ENCODE measurements around the gene NOS2.
"Not testable (repeated sequence)": the region's sequence is repeated elsewhere in the genome, so short reads cannot be mapped to it uniquely, and the experiment has no call there.

The NOS2 gene

DNA sequence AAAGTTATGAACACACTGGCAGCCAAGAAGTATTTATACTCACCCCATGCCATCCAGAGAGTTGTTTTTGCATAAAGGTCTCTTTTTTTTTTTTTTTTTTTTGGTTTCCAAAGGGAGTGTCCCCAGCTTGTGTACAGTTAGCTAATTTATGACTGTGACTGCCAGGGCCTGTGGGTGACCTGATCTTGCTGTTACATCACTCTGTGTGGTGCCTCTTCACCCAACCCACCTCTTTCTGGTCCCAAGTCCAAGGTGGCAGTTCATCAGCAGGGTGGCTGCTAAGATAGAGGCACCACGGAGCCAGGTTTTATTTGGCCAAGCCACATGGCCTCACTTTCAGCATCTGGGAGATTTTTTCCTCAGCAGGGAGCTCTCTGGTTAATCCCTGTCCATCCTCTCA lies at the start of gene NOS2:
Gene NOS2, minus strand, starts transcription at position 8 of the 400 bp plus-strand sequence. CDS start 1,720 bp downstream, outside the sequence.
- TF ChIP-seq EZH2 (IDR thresholded peaks at IDR 0.05; ENCODE audit: borderline replicate concordance, low read length) = no peak
- TF ChIP-seq CTCF (IDR thresholded peaks at IDR 0.05; ENCODE audit: low read length) = no peak
- no peaks in the 10 kb centered on the region for H3K79me2 ChIP-seq (ENCODE audit: insufficient read depth, low read length)
- H2AFZ ChIP-seq (ENCODE audit: low read length) = no peak within 1 kb of the TSS
- H3K9me2 ChIP-seq (ENCODE audit: low read depth, low read length) = no peaks in the 10 kb centered on the region
- no peaks in the 10 kb centered on the region for H3K9me3 ChIP-seq (ENCODE audit: low read length)
- H3K27ac ChIP-seq (ENCODE audit: low read depth, low read length, poor library complexity, severe bottlenecking) = no peak within 1 kb of the TSS
- H3K4me3 ChIP-seq (ENCODE audit: low read depth, low read length, poor library complexity, severe bottlenecking) = no peak within 1 kb of the TSS
- H3K9ac ChIP-seq (ENCODE audit: low read length) = no peak within 1 kb of the TSS
- no peaks in the 10 kb centered on the region for H4K20me1 ChIP-seq (ENCODE audit: insufficient read depth, low read length)
- no peaks in the 10 kb centered on the region for H3F3A ChIP-seq (ENCODE audit: insufficient read depth, low read length)
- H3K36me3 ChIP-seq (ENCODE audit: insufficient read depth, low read length) = no peaks in the 10 kb centered on the region
- no peaks in the 10 kb centered on the region for H3K27me3 ChIP-seq (ENCODE audit: insufficient read depth, low read length)
- H3K4me2 ChIP-seq (ENCODE audit: low read length) = no peak within 1 kb of the TSS
- peaks cover 1% of the 10 kb centered on the region for H3K4me1 ChIP-seq (ENCODE audit: insufficient read depth, low read length, severe bottlenecking)

- H3K4me3 ChIP-seq (ENCODE audit: low read depth, low read length, poor library complexity, severe bottlenecking) = no peak overlapping the region
- no peaks in the 10 kb centered on the region for H3K27me3 ChIP-seq (ENCODE audit: insufficient read depth, low read length)
- H3K36me3 ChIP-seq (ENCODE audit: insufficient read depth, low read length) = no peaks in the 10 kb centered on the region
- H3K4me2 ChIP-seq (ENCODE audit: low read length) = no peak overlapping the region
- H3K9me3 ChIP-seq (ENCODE audit: low read length) = no peaks in the 10 kb centered on the region
- TF ChIP-seq CTCF (IDR thresholded peaks at IDR 0.05; ENCODE audit: low read length) (no peak), EZH2 (IDR thresholded peaks at IDR 0.05; ENCODE audit: borderline replicate concordance, low read length) (no peak)
- no peaks in the 10 kb centered on the region for H3F3A ChIP-seq (ENCODE audit: insufficient read depth, low read length)
- no peaks in the 10 kb centered on the region for H3K79me2 ChIP-seq (ENCODE audit: insufficient read depth, low read length)
- no peaks in the 10 kb centered on the region for H4K20me1 ChIP-seq (ENCODE audit: insufficient read depth, low read length)
- no peak overlapping the region for H3K27ac ChIP-seq (ENCODE audit: low read depth, low read length, poor library complexity, severe bottlenecking)
- H3K9me2 ChIP-seq (ENCODE audit: low read depth, low read length) = no peaks in the 10 kb centered on the region
- H3K4me1 ChIP-seq (ENCODE audit: insufficient read depth, low read length, severe bottlenecking) = no peaks in the 10 kb centered on the region
- no peak overlapping the region for H3K9ac ChIP-seq (ENCODE audit: low read length)
- no peak overlapping the region for H2AFZ ChIP-seq (ENCODE audit: low read length)
These were observed 49.3 kb upstream of the NOS2 start for GRCh38 chr17:27849474-27850185.

DNA sequence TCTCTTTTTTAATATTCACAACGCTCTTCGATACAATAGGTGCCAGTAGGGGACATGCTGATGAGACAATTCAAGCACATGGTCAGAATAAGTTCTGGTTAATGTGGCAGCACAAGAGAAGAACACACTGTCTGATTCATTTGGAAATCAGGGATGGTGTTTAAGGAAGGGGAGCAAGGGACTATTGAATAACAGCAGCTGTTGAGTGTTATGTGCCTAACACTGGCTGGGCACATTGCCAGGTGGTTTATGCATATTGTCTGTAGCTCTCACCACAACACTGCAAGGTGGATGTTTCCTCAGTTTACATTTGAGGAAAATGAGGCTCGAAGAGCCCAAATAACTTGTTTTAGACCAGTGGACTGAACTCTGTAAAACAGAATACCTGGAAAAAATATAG lies 48.6 kb upstream of the NOS2 start:
- H3K36me3 ChIP-seq (ENCODE audit: insufficient read depth, low read length) = no peaks in the 10 kb centered on the region
- H3K4me3 ChIP-seq (ENCODE audit: low read depth, low read length, poor library complexity, severe bottlenecking) = no peak overlapping the region
- H3K9ac ChIP-seq (ENCODE audit: low read length) = no peak overlapping the region
- no peaks in the 10 kb centered on the region for H3K9me3 ChIP-seq (ENCODE audit: low read length)
- no peaks in the 10 kb centered on the region for H4K20me1 ChIP-seq (ENCODE audit: insufficient read depth, low read length)
- TF ChIP-seq EZH2 (IDR thresholded peaks at IDR 0.05; ENCODE audit: borderline replicate concordance, low read length) (no peak), CTCF (IDR thresholded peaks at IDR 0.05; ENCODE audit: low read length) (no peak)
- H3K27me3 ChIP-seq (ENCODE audit: insufficient read depth, low read length) = no peaks in the 10 kb centered on the region
- no peak overlapping the region for H3K4me2 ChIP-seq (ENCODE audit: low read length)
- no peaks in the 10 kb centered on the region for H3K4me1 ChIP-seq (ENCODE audit: insufficient read depth, low read length, severe bottlenecking)
- no peak overlapping the region for H3K27ac ChIP-seq (ENCODE audit: low read depth, low read length, poor library complexity, severe bottlenecking)
- H3F3A ChIP-seq (ENCODE audit: insufficient read depth, low read length) = no peaks in the 10 kb centered on the region
- no peak overlapping the region for H2AFZ ChIP-seq (ENCODE audit: low read length)
- H3K9me2 ChIP-seq (ENCODE audit: low read depth, low read length) = no peaks in the 10 kb centered on the region
- H3K79me2 ChIP-seq (ENCODE audit: insufficient read depth, low read length) = no peaks in the 10 kb centered on the region

- not testable (repeated sequence) for H3K27me3 ChIP-seq (ENCODE audit: insufficient read depth, low read length); H3K9me3 ChIP-seq (ENCODE audit: low read length); H3K4me2 ChIP-seq (ENCODE audit: low read length); H3K36me3 ChIP-seq (ENCODE audit: insufficient read depth, low read length); H3K79me2 ChIP-seq (ENCODE audit: insufficient read depth, low read length); H3K9me2 ChIP-seq (ENCODE audit: low read depth, low read length); H3K4me3 ChIP-seq (ENCODE audit: low read depth, low read length, poor library complexity, severe bottlenecking); H3F3A ChIP-seq (ENCODE audit: insufficient read depth, low read length); H3K27ac ChIP-seq (ENCODE audit: low read depth, low read length, poor library complexity, severe bottlenecking); H2AFZ ChIP-seq (ENCODE audit: low read length); H3K9ac ChIP-seq (ENCODE audit: low read length); H4K20me1 ChIP-seq (ENCODE audit: insufficient read depth, low read length); H3K4me1 ChIP-seq (ENCODE audit: insufficient read depth, low read length, severe bottlenecking)
These were observed 46.5 kb upstream of the NOS2 start for GRCh38 chr17:27846808-27847307.
